Activated CD4-positive, alpha-beta T cell treated with anti-CD3 and anti-CD28 coated beads, Interleukin-2, amount 50 U/mL, for 16 hours (primary cell): ENCODE measurements around the gene SLC16A5.
"Not testable (repeated sequence)": the region's sequence is repeated elsewhere in the genome, so short reads cannot be mapped to it uniquely, and the experiment has no call there.

ENCODE experiments used
- DNase-seq: peaks from one replicate; pipeline ENCODE4 v3.0.0-alpha.2; 2020

The SLC16A5 gene

DNA sequence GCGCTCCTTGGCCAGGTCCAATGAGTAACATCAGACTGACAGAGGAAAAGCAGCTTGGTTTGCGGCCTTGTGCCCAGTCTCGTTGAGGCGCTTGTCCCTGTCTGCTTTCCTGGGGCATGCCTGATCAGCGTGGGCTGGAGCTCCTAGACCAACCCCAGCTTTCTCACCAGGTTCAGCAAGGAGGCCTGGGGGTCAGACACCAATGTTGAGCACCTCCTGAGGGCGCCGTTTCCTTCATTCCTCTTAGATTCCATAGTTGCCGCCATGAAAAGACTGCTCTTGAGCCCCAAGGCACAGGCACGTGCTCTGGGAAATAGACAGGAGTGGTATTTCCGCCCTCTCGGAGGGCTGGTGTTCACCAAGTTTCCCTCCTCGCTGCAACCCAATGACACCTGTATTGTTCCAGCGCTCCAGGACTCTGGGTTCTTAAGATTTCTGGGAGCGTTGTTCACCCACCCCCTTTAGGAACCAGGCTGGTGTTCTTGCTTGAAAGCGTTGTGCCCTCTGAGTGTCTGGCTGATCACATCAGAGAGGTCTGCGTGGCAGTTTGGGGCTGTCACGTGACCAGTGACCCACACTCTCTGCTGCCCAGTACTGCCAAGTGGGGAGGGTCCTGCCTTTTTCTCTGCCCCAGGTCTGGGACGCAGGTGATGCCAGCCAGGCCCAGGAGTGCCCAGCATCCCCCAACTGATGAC, 22.7 kb upstream of the SLC16A5 start:
- DNase-seq, result no peak

GRCh38 chr17:75065562-75066151, 22.1 kb upstream of the SLC16A5 start:
- DNase-seq, result peak; percentile 59

- peak; percentile 70 for DNase-seq
Observed at GRCh38 chr17:75067856-75068255, 19.9 kb upstream of the SLC16A5 start.

DNA sequence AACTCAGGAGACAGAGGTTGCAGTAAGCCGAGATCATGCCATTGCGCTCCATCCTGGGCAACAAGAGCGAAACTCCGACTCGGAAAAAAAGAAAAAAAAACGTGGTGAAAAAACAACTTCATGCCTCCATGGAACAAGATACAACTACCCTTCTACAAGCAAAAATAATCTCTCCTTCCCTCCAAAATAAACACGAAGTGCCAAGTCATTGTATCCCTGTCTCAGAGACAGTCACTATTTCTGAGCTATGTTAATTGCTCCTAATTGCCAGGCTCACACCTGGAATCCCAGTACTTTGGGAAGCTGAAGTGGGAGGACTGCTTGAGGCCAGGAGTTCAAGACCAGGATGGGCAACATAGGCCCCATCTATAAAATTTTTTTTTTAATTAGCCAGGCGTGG, 19.0 kb upstream of the SLC16A5 start:
- no peak for DNase-seq

DNA sequence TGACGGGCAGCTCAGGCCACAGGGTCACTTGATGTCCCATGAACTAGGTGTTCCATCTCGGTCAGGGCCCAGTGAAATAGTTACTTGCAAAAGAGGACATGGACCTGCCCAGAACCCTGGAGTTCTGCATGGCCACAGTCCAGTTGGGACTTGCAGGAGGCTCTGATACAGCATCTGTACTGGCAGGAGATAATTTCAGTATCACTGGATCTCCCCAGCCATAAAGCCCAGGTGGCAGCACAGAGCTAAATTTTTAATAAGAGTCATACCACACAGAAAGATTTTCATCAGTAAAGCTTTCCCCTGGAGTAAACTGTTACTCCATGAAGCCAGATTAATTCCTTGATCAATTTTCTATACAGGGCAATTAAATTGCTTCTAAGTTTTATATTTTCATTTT, 18.0 kb upstream of the SLC16A5 start:
- DNase-seq, result no peak

GRCh38 chr17:75071478-75072271, 16.1 kb upstream of the SLC16A5 start:
- not testable (repeated sequence) for DNase-seq

DNA sequence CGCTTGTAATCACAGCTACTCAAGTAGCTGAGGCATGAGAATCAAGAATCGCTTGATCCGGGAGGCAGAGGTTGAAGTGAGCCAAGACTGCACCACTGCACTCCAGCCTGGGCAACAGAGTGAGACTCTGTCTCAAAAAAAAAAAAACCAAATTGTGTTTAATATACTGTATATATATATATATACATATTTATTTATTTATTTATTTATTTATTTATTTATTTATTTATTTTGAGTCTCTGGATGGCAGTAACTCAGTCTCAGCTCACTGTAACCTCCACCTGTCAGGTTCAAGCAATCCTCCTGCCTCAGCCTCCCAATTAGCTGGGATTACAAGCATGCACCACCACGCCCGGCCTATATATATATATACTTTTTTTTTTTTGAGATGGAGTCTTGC, 14.8 kb upstream of the SLC16A5 start:
- not testable (repeated sequence) for DNase-seq

- no peak for DNase-seq
Observed at GRCh38 chr17:75073618-75074047, 14.1 kb upstream of the SLC16A5 start.

DNA sequence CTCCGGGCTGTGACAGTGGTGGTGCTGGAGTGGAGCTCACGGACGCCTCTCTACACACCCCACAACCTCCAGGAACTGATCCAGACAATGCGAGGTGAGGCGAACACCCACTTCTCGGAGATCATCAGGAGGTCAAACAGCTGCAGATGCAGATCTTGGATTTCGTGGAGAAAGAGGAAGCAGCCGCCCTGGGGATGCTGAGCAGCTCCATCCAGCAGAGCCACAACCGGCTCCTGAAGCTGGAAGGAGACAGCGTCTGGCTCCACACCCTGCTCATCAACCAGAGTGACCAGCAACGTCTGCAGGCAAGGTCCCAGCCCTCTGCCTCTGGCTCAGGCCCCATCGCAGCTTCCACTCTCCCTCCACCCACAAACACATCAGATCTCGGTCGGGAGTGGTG, 13.2 kb upstream of the SLC16A5 start:
- no peak for DNase-seq

- no peak for DNase-seq
Observed at GRCh38 chr17:75075597-75076336, 12.0 kb upstream of the SLC16A5 start.

- no peak for DNase-seq
Observed at GRCh38 chr17:75077072-75077495, 10.7 kb upstream of the SLC16A5 start.

GRCh38 chr17:75077496-75078283, 10.1 kb upstream of the SLC16A5 start:
- DNase-seq, result peak; percentile 46

- no peak for DNase-seq
Observed at GRCh38 chr17:75078284-75079022, 9.3 kb upstream of the SLC16A5 start.

GRCh38 chr17:75079023-75079373, 8.8 kb upstream of the SLC16A5 start:
- no peak for DNase-seq

DNA sequence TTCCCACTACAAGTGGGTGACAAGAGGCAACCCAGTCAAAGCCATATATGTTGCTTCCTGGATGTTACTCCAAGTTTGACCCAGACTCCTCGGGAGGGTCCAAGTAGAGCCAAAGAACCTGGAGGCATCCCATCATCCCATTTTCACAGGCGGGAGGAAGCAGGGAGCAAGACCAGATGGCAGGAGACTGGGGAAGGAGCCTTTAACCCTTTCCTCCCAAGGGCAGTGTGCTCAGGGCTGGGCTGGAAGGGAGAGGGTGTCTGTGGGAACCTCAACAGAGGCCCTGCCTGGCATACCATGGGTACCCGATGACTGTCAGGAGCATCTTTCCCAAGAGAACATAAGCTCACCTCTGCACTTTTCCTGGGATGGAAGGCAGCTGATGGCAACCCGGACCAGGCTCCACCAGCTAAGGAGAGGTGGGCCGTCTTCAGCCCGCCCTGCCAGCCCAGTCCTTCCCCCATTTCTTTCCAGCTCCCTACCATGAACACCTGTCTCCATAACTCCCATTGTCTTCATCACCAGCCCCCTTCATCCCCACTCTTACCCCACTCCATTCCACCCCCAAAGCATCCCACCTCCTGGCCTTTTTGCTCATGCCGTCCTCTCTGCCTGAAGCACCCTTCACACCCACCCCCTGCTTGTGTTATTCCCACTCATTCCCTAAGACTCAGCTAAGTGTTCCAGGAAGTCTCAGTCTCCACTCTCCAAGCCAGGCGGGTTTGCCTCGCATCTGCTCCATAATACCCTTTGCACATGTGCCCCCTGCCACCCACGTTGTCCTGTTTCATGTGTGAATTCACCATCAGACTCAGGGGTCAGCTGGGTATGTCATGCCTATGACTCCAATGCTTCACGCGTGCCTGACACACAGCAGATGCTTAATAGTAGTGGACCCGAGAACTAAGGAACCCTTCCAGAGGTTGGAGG, 5.9 kb upstream of the SLC16A5 start:
- DNase-seq, result no peak

DNA sequence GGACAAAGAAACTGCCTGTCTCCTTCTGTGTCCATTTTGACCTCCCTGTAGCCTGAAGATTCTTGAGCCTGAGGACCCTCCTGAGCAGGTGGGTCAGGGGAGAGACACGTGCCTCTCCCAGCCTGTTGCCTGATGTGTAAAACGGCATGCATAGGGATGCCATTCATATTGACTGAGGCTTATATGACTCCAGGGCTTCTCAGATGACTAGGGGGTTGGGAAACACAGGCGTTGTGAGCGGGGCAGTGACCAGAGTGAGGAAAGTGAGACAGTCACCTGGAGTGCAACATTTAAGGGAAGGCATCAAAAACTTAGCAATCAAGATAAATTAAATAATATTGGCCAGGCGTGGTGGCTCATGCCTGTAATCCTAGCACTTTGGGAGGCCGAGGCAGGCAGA, 5.1 kb upstream of the SLC16A5 start:
- DNase-seq, result no peak

GRCh38 chr17:75084039-75084660, 3.6 kb upstream of the SLC16A5 start:
- DNase-seq, result no peak

- no peak for DNase-seq
Observed at GRCh38 chr17:75086496-75087181, 1.1 kb upstream of the SLC16A5 start.

DNA sequence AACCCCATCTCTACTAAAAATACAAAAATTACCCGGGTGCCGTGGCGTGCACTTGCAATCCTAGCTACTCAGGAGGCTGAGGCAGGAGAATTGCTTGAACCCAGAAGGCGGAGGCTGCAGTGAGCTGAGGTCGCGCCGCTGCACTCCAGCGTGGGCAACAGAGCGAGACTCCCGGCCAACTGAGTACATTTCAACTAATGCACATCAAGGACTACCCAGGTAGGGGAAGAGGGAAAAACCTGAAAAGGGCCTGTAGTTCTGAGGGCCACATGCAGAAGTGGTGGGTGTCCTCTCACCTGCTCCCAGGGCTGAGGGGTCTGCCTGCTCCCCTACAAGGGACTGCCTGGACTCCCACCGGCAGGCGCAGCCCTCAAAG, 584 bp upstream of the SLC16A5 start:
- no peak for DNase-seq
